HG03095 (cell line): ENCODE measurements around the gene ATM.

ENCODE experiments used
- ATAC-seq: cut with Tn5 transposase; IDR thresholded peaks from one replicate; pipeline ENCODE4 v1.9.1; 2021; ENCODE audit warnings: moderate library complexity; ENCODE audit not compliant: unreplicated experiment

ATM gene, protein sequence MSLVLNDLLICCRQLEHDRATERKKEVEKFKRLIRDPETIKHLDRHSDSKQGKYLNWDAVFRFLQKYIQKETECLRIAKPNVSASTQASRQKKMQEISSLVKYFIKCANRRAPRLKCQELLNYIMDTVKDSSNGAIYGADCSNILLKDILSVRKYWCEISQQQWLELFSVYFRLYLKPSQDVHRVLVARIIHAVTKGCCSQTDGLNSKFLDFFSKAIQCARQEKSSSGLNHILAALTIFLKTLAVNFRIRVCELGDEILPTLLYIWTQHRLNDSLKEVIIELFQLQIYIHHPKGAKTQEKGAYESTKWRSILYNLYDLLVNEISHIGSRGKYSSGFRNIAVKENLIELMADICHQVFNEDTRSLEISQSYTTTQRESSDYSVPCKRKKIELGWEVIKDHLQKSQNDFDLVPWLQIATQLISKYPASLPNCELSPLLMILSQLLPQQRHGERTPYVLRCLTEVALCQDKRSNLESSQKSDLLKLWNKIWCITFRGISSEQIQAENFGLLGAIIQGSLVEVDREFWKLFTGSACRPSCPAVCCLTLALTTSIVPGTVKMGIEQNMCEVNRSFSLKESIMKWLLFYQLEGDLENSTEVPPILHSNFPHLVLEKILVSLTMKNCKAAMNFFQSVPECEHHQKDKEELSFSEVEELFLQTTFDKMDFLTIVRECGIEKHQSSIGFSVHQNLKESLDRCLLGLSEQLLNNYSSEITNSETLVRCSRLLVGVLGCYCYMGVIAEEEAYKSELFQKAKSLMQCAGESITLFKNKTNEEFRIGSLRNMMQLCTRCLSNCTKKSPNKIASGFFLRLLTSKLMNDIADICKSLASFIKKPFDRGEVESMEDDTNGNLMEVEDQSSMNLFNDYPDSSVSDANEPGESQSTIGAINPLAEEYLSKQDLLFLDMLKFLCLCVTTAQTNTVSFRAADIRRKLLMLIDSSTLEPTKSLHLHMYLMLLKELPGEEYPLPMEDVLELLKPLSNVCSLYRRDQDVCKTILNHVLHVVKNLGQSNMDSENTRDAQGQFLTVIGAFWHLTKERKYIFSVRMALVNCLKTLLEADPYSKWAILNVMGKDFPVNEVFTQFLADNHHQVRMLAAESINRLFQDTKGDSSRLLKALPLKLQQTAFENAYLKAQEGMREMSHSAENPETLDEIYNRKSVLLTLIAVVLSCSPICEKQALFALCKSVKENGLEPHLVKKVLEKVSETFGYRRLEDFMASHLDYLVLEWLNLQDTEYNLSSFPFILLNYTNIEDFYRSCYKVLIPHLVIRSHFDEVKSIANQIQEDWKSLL (N-terminal part only)

DNA sequence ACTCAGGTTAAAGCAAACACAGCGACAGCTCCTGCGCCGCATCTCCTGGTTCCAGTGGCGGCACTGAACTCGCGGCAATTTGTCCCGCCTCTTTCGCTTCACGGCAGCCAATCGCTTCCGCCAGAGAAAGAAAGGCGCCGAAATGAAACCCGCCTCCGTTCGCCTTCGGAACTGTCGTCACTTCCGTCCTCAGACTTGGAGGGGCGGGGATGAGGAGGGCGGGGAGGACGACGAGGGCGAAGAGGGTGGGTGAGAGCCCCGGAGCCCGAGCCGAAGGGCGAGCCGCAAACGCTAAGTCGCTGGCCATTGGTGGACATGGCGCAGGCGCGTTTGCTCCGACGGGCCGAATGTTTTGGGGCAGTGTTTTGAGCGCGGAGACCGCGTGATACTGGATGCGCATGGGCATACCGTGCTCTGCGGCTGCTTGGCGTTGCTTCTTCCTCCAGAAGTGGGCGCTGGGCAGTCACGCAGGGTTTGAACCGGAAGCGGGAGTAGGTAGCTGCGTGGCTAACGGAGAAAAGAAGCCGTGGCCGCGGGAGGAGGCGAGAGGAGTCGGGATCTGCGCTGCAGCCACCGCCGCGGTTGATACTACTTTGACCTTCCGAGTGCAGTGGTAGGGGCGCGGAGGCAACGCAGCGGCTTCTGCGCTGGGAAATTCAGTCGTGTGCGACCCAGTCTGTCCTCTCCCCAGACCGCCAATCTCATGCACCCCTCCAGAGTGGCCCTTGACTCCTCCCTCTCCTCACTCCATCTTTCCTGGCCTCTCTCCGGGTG, at the start of gene ATM, which contains the start of gene NPAT:
TSS of gene ATM (plus strand) at position 494 of the 774 bp plus-strand sequence. CDS start 4,558 bp downstream, outside the sequence.
TSS of gene NPAT (minus strand) at position 65 of the 774 bp plus-strand sequence. CDS start 102 bp downstream, outside the sequence.
- ATAC-seq = peak; percentile 75

DNA sequence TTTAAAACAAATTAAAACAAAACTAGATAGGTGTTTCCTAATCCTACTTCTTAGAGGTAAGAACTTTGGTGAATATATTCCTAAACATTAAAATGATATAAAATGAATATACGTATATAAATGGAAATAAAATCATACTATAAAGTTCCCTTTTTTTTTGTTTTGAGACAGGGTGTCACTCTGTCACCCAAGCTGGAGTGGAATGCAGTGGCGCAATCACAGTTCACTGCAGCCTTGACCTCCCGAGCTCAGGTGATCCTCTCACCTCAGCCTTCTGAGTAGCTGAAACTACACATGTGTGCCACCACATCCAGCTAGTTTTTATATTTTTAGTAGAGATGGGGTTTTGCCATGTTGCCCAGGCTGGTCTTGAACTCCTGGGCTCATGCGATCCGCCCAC, 45.3 kb upstream of the ATM start:
- ATAC-seq = no peak

DNA sequence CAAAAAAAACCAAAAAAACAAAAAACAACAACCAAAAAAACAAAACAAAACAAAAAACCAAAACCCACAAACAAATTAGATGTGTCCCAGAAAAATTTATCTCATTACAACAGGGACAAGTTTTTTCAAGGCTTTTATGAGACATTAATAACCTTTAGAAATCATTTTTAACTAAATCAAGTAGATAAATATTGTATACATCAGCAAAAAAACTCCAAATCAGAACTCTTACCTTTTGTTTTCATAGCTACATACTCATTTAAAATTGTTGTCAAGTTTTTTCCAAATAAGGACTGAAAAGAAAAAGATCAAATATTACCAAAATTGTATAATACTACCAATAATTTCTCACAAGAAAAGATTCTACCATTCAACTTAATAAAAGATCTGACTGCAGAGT, 29.1 kb upstream of the ATM start:
- no peak for ATAC-seq

DNA sequence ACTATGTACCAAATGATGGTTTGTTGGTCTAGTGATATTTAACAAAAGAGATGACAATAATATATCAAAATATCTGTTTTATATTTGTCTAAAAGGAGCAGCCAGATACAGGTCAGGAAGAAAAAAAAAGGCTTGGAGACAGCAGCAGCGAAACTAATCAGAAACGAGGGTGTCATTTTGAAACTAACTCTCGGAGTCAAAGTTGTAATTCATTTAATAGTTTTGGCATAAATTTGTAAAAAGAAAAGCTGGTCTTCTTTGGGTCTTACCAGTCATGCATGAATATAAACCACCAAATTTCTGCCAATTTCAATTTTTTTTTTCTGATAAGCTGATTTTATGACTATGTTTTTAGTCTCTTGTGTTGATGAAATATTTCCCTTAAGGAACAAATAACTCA, 26.0 kb upstream of the ATM start:
- ATAC-seq = no peak

DNA sequence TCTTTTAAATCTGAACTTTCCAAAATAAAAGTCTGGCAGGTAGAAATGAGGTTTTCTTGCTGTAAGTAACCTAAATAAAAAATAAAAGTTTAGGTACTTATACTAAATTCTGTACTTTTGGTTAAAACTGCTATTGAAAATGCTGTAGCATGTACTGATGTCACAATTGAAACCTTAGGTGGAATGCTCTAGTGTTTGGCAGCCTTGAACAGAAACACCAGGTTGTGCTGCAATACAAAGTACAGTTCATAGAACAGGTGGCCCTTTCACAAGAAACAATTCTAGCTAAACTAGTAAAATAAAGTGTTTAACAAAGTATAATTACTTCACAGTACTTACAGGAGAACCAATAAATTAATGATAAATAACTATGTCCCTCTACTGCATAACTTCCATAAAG, 25.5 kb upstream of the ATM start:
- no peak for ATAC-seq

DNA sequence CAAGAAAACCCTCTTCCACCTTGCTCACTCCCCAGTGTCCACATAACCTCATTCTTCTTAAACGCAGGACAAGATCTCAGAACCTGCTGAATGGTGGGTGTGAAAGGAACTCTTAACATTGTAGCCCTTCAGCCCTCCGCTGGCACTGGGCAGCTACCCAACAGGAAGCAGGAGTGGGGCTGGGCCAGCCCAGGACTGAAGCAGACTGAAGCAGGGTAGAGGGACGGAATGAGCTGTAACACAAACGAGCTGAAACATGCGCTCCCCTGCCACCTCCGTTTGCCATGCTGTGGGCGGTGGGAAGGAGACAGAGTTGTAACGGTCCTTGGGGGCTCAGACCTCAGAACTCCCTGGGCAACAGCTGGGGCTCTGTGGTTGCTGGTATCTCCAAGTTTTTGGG, 24.0 kb upstream of the ATM start:
- no peak for ATAC-seq

DNA sequence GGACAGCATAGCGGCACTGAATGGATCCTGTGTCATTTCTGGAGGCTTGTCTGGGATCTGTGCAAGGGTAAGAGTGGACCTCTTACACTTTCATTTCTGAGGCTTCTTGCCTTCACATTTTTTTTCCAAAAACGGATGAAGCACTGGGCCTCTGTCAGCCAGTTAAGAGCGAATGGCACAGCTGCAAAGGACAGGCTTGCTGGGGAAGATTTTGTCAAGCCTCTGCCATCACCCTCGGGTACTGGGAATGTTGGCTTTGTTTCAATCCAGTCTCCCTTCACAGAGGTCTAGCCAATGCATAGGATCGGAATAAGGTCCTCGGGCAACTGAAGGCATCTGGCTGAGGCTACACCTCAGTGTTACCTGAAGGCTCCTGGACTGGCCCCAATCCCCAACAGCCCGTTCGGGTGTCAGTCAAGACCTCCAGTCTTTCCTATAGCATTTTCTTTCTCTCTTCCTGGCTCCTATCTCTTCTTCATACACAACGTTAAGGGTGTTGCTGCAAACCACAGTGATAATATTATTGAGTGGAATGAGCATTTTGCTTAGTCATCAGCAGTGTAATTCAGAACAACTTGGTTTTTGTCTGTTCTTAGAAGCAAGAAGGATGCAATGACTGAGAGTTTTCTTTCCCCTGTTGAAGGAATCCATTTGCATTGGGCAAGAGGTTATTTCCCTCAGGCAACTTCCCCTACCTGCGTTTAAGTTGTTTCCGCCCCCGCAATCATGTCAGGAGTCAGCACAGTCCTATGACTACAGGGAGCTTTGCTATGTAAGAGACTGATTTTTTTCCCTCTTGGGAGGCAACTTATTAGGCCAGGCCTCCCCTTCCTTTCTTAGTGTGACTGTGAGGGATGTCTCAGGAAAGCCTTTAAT, 23.2 kb upstream of the ATM start:
- ATAC-seq = peak; percentile 83

DNA sequence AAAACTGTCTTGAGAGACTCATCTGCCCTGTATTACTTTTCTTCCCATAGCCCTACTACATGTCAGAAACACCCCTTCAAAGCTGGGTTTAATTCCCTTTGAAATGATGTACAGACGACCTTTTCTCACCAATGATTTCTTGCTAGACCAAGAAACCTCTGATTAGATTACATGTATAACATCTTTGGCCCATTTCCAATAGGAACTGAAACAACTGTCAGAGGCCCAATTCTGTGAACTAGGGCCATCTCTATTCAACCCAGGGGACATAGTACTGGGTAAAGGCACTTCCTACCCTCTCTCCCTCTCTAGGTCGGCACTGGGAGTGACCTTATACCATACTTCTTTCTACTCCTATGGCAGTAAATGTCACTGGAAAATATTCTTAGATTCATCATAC, 19.8 kb upstream of the ATM start:
- ATAC-seq = no peak

DNA sequence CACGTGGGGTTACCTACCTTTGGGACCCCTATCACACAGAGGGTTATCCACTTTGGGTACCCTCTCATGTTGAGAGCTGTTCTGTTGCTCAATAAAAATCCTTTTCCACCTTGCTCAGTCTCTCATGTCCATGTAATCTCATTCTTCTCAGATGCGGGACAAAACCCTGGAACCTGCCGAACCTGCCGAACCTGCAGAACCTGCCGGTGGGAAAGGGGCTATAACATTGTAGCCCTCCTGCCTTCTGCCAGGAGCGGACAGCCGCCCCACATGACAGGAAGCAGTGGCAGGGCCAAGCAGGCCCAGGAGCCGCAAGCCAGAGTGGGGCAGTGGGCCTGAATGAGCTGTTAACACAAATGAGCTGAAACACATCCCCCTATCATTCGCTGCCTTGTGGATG, 18.5 kb upstream of the ATM start:
- no peak for ATAC-seq

DNA sequence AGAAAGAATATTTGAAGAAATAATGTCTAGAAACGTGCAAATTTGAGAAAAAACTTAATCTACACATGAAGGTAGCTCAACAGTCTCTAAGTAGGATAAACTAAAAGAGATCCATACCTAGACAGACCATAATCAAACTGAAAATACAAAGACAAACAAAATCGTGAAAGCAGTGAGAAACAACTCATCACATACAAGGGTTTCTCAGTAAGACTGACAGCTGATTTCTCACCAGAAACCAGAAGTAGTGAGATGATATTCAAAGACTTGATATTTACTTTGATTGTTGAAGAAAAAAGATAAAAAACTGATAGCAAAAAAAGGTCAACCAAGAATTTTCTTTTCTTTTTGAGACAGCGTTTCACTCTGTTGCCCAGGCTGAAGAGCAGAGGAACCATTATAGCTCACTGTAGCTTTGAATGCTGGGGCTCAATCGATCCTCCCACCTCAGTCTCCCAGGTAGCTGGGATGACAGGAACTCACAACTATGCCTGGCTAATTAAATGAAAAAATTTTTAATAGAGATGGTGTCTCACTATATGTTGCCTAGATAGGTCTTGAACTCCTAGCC, 17.9 kb upstream of the ATM start:
- no peak for ATAC-seq

DNA sequence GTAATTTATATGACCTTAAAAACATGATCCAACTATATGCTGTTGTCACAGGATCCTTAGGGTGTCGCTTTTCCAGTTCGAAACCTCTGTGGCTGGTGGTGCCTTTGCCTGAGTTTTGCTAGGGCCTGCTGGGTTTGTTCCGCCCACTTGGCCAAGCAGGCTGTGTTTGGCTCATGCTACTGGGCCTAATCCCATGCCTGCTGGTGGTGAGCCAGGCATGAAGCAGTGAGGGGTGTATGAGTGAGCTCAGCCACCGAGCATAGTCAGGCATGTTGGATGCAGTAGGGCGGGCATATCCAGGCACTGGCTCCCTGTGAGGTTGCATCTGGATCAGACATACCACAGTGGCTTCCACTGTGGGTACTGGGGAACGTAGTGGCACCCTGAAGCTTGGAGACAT, 16.7 kb upstream of the ATM start:
- no peak for ATAC-seq

DNA sequence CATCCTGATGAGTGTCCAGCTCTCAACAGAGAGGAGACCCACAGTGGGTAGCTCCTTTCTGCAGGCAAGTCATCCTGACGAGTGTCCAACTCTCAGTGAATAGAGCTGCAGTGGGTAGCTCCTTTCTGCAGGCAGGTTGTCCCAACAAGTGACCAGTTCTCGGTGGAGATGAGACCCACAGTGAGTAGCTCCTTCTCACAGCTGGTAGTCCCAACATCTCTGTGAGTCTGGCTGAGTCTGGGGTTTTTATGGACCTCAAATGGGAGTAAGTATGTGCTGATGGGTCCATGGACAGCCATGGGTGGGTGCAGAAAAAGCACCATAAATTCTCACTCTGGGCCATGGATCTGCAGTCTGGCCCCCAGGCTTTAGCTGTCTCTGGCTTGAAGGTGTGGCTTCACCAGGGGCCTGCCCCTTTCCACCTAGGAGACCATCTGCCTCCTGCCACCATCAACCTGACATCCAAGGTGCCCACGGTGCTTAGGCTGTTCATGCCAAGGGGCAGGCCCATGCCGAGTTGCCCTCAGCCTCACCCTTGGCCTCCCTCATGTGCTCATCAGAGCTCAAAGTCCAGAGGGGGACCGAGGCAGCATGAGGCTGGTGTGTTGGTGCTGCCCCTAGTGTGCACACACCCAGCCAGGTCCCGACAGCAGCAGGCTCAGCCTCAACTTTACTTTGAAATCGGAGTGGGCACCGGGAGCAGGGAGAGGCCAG, 15.7 kb upstream of the ATM start:
- no peak for ATAC-seq

DNA sequence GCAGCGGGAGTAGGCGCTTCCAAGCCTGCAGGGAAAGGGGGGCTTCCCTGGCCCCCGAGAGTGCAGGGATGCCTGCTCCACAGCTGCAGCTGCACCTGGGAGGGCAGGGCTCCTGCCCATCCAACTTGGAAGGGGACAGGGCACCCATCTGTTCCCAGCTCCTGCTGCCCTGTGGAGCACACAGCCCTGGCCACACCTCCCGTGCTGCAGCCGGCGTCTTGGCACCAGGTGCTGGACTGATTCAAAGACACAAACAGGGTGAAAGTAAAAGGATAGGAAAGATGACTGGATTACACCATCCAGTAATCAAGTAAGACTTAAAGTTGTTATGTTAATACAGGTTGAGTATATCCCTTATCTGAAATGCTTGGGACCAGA, 15.2 kb upstream of the ATM start:
- no peak for ATAC-seq

DNA sequence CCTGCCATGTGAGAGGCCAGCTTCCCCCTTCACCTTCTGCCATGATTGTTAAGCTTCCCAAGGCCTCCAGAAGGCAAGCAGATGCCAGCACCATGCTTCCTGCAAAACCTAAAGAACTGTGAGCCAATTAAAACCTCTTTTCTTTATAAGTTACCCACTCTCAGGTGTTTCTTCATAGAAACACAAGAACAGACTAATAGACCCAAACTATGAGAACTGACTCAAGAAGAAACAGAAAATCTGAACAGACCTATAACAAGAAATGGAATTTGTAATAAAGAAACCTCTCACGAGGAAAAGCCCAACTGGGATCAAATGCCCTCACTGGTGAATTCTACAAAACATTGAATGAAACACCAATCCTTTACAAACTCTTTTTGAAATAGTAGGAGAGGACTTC, 12.4 kb upstream of the ATM start:
- no peak for ATAC-seq

DNA sequence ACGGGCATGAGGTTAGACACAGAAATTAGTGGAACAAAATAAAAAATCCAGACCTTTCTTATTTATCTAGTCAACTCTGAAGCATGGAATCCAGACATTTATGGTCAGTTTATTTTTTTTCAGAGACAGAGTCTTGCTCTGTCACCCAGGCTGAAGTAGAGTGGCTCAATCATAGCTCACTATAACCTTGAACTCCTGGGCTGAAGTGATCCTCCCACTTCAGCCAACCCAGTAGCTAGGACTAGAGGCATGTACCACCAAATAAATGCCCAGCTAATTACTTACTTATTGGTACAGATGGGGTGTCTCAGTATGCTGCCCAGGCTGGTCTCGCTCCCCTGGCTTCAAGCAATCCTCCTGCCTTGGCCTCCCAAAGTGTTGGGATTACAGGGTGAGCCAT, 9.1 kb upstream of the ATM start:
- no peak for ATAC-seq

DNA sequence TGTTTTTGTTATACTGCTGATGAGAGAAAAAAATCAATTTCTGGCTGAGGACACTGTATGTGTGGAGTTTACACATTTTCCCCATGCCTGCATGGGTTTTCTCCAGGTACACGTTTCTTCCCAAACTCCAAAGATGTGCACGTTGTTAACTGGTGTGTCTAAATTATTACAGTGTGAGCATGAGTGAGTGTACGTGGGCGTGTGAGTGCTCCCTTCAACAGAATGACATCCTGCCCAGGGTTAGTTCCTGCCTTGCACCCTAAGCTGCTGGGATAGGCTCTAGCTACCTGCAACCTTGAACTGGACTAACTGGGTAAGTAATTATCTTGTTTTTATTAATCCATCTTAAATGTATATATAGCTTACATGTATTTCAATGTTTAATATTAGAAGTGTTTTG, 5.9 kb upstream of the ATM start:
- no peak for ATAC-seq

DNA sequence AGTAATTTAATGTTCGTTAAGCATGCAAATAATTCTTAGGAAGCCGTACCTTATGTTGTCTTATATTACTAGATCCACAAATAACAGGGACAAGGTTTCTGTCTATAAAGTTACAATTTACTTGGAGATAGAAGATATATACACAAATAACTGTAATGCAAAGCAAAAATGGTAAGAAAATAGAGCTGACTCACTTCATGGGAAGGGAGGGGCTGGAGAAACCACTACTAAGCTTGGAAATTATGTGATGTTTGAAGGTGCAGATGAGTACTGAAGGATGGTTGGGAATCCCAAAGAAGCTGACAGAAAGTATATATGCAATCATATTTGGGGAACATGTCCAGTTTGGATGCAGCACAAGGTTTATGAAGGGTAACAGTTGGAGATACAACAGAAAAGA, 4.4 kb upstream of the ATM start:
- no peak for ATAC-seq
